Panc1 (cell line): ENCODE results near the gene MBD3L4.
"Not testable (repeated sequence)": the region's sequence is repeated elsewhere in the genome, so short reads cannot be mapped to it uniquely, and the experiment has no call there.

Experiments
- POLR2AphosphoS5 ChIP-seq: IDR thresholded peaks from 2 replicates; pipeline ENCODE4 v1.6.1; 2012; ENCODE audit warnings: mild to moderate bottlenecking, low read depth, low read length, moderate library complexity
- REST ChIP-seq, 2 experiments: IDR thresholded peaks; 2 replicates each; pipeline ENCODE4 v1.6.1; 2011 to 2012; ENCODE audit warnings: low read depth in 2 of 2, control low read depth in 1 of 2, low read length in 1 of 2, mild to moderate bottlenecking in 1 of 2, moderate library complexity in 1 of 2; ENCODE audit not compliant: insufficient read depth in 1 of 2
- SIN3A ChIP-seq: IDR thresholded peaks from 2 replicates; pipeline ENCODE4 v1.6.1; 2012; ENCODE audit warnings: low read depth, mild to moderate bottlenecking, low read length, moderate library complexity, borderline replicate concordance; ENCODE audit not compliant: insufficient read depth
- TCF7L2 ChIP-seq: IDR thresholded peaks from 2 replicates; pipeline ENCODE4 v1.6.1; 2011; ENCODE audit warnings: mild to moderate bottlenecking, low read depth, low read length, inconsistent platforms
- TF ChIP-seq, protein P1 (sequence below): fragments of 450-650 bp; IDR thresholded peaks from 2 replicates; pipeline ENCODE4 v1.5.1; 2017; ENCODE audit warnings: mild to moderate bottlenecking

DNA sequence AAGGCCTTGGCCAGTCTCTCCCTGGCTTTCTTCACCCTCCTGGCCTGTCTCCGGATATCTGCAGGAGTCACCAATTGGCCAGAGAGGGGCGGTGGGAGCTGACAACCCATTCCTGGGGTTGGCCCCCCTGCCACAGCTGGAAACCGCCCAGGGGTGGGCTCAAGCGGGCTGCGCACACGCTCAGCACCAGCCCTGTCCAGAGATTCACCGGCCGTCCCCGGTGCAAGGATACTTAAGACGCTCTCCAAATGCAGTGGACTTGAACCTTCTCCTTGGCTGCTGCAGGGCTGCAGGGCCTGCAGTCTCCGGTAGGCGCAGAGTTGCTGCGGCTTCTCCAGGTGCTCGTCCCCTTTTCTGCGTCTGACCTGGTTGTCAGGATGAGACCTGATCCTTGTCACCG is 16.4 kb upstream of the MBD3L4 start:
- TF ChIP-seq POLR2AphosphoS5; TCF7L2; SIN3A; REST (IDR thresholded peaks at IDR 0.05; ENCODE audit: insufficient read depth in 1 of 2, low read depth in 2 of 2, low read length in 1 of 2): not testable (repeated sequence)
- TF ChIP-seq, protein P1, sequence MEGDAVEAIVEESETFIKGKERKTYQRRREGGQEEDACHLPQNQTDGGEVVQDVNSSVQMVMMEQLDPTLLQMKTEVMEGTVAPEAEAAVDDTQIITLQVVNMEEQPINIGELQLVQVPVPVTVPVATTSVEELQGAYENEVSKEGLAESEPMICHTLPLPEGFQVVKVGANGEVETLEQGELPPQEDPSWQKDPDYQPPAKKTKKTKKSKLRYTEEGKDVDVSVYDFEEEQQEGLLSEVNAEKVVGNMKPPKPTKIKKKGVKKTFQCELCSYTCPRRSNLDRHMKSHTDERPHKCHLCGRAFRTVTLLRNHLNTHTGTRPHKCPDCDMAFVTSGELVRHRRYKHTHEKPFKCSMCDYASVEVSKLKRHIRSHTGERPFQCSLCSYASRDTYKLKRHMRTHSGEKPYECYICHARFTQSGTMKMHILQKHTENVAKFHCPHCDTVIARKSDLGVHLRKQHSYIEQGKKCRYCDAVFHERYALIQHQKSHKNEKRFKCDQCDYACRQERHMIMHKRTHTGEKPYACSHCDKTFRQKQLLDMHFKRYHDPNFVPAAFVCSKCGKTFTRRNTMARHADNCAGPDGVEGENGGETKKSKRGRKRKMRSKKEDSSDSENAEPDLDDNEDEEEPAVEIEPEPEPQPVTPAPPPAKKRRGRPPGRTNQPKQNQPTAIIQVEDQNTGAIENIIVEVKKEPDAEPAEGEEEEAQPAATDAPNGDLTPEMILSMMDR: not testable (repeated sequence)
